MM.1S (cell line): ENCODE measurements around the gene SPACA9.

Experiments
- CTCF ChIP-seq: fragments of 300-600 bp; sonication (generic); IDR thresholded peaks from 2 replicates; pipeline ENCODE4 v1.5.1; 2016; ENCODE audit warnings: antibody characterized with exemption, low read length, mixed read lengths
- EZH2phosphoT487 ChIP-seq: fragments of 300-600 bp; sonication (generic); IDR thresholded peaks from 2 replicates; pipeline ENCODE4 v1.6.1; 2018; ENCODE audit warnings: antibody characterized with exemption, low read length

GRCh38 chr9:132935026-132935425, 56.3 kb downstream of the SPACA9 start:
- no peak for TF ChIP-seq CTCF
- TF ChIP-seq EZH2phosphoT487 = no peak
